ENCODE data around the gene PARM1.

PARM1 gene

GRCh38 chr4:74926007-74926406 lies 6.9 kb upstream of the PARM1 start:
- no peaks in the 10 kb centered on the region for H3K36me3 ChIP-seq (ENCODE audit: control insufficient read depth, insufficient read depth, low read length)

GRCh38 chr4:74930162-74930561 lies 2.8 kb upstream of the PARM1 start:
- Histone ChIP-seq H3K36me3 (ENCODE audit: control insufficient read depth, insufficient read depth, low read length) (no peaks in the 10 kb centered on the region), H3K4me2 (ENCODE audit: low read length) (no peak overlapping the region), H3K27me3 (ENCODE audit: control insufficient read depth, insufficient read depth, low read length) (no peaks in the 10 kb centered on the region), H3K9me3 (ENCODE audit: control insufficient read depth, low read length) (no peaks in the 10 kb centered on the region), H3K9ac (no peak overlapping the region), H2AFZ (no peak overlapping the region), H3K79me2 (no peaks in the 10 kb centered on the region), H3K4me1 (peaks cover 4% of the 10 kb centered on the region), H3K27ac (no peak overlapping the region), H3K4me3 (ENCODE audit: low read depth, low read length) (no peak overlapping the region)
- no peak for TF ChIP-seq CTCF (IDR thresholded peaks at IDR 0.05)

More at GRCh38 chr4:74926007-74926406, 6.9 kb upstream of the PARM1 start:
- Histone ChIP-seq H3K27ac (no peak overlapping the region), H3K79me2 (no peaks in the 10 kb centered on the region), H3K27me3 (ENCODE audit: control insufficient read depth, insufficient read depth, low read length) (no peaks in the 10 kb centered on the region), H3K4me2 (ENCODE audit: low read length) (no peak overlapping the region), H3K4me3 (ENCODE audit: low read depth, low read length) (no peak overlapping the region), H3K9ac (no peak overlapping the region), H3K4me1 (no peaks in the 10 kb centered on the region), H3K9me3 (ENCODE audit: control insufficient read depth, low read length) (no peaks in the 10 kb centered on the region), H2AFZ (no peak overlapping the region)
- TF ChIP-seq CTCF (IDR thresholded peaks at IDR 0.05): no peak

- no peaks in the 10 kb centered on the region for H3K79me2 ChIP-seq
- no peak for TF ChIP-seq CTCF (IDR thresholded peaks at IDR 0.05)
- no peak overlapping the region for H2AFZ ChIP-seq
- peaks cover 4% of the 10 kb centered on the region for H3K4me1 ChIP-seq
- H3K9me3 ChIP-seq (ENCODE audit: control insufficient read depth, low read length): no peaks in the 10 kb centered on the region
- H3K4me3 ChIP-seq (ENCODE audit: low read depth, low read length): no peak overlapping the region
- no peak overlapping the region for H3K27ac ChIP-seq
- H3K9ac ChIP-seq: no peak overlapping the region
- H3K27me3 ChIP-seq (ENCODE audit: control insufficient read depth, insufficient read depth, low read length): no peaks in the 10 kb centered on the region
- no peaks in the 10 kb centered on the region for H3K36me3 ChIP-seq (ENCODE audit: control insufficient read depth, insufficient read depth, low read length)
- H3K4me2 ChIP-seq (ENCODE audit: low read length): no peak overlapping the region
Observed at GRCh38 chr4:74931376-74931775, 1.5 kb upstream of the PARM1 start.

- Histone ChIP-seq H3K4me1 (peaks cover 4% of the 10 kb centered on the region), H3K9ac (no peak overlapping the region), H2AFZ (no peak overlapping the region), H3K4me2 (ENCODE audit: low read length) (no peak overlapping the region), H3K9me3 (ENCODE audit: control insufficient read depth, low read length) (no peaks in the 10 kb centered on the region), H3K27me3 (ENCODE audit: control insufficient read depth, insufficient read depth, low read length) (no peaks in the 10 kb centered on the region), H3K27ac (no peak overlapping the region), H3K36me3 (ENCODE audit: control insufficient read depth, insufficient read depth, low read length) (no peaks in the 10 kb centered on the region), H3K79me2 (no peaks in the 10 kb centered on the region), H3K4me3 (ENCODE audit: low read depth, low read length) (no peak overlapping the region)
- TF ChIP-seq CTCF (IDR thresholded peaks at IDR 0.05): no peak
Observed at GRCh38 chr4:74932010-74932409, 906 bp upstream of the PARM1 start.

- H3K4me3 ChIP-seq (ENCODE audit: low read depth, low read length): peak overlapping the region; percentile 48
- H3K27me3 ChIP-seq (ENCODE audit: control insufficient read depth, insufficient read depth, low read length): no peaks in the 10 kb centered on the region
- no peak overlapping the region for H3K9ac ChIP-seq
- no peaks in the 10 kb centered on the region for H3K36me3 ChIP-seq (ENCODE audit: control insufficient read depth, insufficient read depth, low read length)
- H2AFZ ChIP-seq: peak overlapping the region; percentile 91
- no peak overlapping the region for H3K27ac ChIP-seq
- H3K79me2 ChIP-seq: no peaks in the 10 kb centered on the region
- peak overlapping the region; percentile 58 for H3K4me2 ChIP-seq (ENCODE audit: low read length)
- peaks cover 4% of the 10 kb centered on the region for H3K4me1 ChIP-seq
- H3K9me3 ChIP-seq (ENCODE audit: control insufficient read depth, low read length): no peaks in the 10 kb centered on the region
- no peak for TF ChIP-seq CTCF (IDR thresholded peaks at IDR 0.05)
Observed at GRCh38 chr4:74933562-74934015, 673 bp downstream of the PARM1 start.

All from parathyroid adenoma (tissue), 2 donors.